ENCODE data around the gene GOLGA8R.
"Not testable (repeated sequence)": the region's sequence is repeated elsewhere in the genome, so short reads cannot be mapped to it uniquely, and the experiment has no call there.

Gene GOLGA8R, protein sequence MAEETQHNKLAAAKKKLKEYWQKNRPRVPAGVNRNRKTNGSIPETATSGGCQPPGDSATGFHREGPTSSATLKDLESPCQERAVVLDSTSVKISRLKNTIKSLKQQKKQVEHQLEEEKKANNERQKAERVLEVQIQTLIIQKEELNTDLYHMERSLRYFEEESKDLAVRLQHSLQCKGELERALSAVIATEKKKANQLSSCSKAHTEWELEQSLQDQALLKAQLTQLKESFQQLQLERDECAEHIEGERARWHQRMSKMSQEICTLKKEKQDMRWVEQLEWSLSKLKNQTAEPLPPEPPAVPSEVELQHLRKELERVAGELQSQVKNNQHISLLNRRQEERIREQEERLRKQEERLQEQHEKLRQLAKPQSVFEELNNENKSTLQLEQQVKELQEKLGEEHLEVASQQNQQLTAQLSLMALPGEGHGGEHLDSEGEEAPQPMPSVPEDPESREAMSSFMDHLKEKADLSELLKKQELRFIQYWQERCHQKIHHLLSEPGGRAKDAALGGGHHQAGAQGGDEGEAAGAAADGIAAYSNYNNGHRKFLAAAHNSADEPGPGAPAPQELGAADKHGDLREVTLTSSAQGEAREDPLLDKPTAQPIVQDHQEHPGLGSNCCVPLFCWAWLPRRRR

GRCh38 chr15:30414160-30414559 lies at the start of gene GOLGA8R:
Gene GOLGA8R, minus strand, starts transcription at chr15:30414260. Its CDS starts 98 bp downstream, at chr15:30414162.
- not testable (repeated sequence) for DNase-seq (ENCODE audit: low spot score); FAIRE-seq

DNA sequence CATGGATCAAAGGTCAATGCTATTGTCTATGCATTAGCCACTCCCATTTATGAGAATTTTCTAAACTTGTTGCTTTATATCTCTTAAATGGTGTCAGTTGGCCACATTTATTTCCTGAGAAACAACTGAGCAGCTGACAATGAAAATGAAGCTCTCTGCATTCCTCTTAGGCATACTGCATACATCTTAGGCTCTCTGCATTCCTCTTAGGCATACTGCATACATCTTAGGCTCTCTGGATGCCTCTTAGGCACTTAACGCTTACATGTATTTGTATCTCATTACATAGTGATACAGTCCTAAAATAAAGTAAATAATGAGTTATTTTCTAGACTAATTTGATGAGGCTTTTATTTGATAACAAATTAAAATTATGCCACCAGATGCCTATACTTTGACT lies 49.8 kb upstream of the GOLGA8R start:
- not testable (repeated sequence) for FAIRE-seq; DNase-seq (ENCODE audit: low spot score)

- not testable (repeated sequence) for FAIRE-seq
Measured at GRCh38 chr15:30462176-30462575, 48.1 kb upstream of the GOLGA8R start.

DNA sequence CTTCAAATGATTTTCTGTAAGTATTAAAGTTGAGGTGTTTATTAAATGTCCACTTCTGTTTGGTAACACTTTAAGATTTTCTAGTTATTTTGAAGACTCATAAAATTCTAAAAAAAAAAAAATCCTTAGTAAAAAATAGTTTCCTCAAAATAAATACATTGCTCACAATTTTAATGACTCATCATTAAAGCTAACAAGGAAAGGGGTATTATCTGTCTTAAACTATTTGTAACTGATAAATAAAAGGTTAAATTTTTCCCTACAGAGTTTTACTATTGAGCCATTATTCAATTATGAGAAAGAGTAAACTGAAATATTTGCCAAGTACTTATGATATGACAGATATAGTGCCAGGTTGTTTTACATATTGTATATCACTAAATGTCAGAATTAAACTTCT lies 38.6 kb upstream of the GOLGA8R start:
- FAIRE-seq; DNase-seq (ENCODE audit: low spot score): not testable (repeated sequence)

More at GRCh38 chr15:30462176-30462575, 48.1 kb upstream of the GOLGA8R start:
- not testable (repeated sequence) for DNase-seq (ENCODE audit: low spot score)

- not testable (repeated sequence) for DNase-seq (ENCODE audit: low spot score); FAIRE-seq
Measured at GRCh38 chr15:30438348-30438747, 24.3 kb upstream of the GOLGA8R start.

DNA sequence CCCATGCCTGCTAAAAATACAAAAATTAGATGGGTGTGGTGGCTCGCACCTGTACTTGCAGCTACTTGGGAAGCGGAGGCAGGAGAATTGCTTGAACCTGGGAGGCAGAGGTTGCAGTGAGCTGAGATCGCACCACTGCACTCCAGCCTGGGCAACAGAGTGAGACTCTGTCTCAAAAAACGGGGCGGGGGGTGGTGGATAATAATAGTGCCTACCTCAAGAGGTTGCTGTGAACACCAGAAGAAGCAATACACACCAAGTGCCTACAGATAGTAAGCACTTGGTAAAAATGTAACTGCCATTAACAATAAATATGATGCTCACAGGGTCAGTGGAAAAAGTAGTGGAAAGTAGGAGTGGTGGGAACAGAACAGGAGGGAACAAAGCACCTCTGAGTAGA lies 21.8 kb upstream of the GOLGA8R start:
- not testable (repeated sequence) for FAIRE-seq; DNase-seq (ENCODE audit: low spot score)

- not testable (repeated sequence) for DNase-seq (ENCODE audit: low spot score); FAIRE-seq
Measured at GRCh38 chr15:30420723-30421122, 6.7 kb upstream of the GOLGA8R start.

- not testable (repeated sequence) for DNase-seq (ENCODE audit: low spot score); FAIRE-seq
Measured at GRCh38 chr15:30407636-30408035, 6.4 kb downstream of the GOLGA8R start.

DNA sequence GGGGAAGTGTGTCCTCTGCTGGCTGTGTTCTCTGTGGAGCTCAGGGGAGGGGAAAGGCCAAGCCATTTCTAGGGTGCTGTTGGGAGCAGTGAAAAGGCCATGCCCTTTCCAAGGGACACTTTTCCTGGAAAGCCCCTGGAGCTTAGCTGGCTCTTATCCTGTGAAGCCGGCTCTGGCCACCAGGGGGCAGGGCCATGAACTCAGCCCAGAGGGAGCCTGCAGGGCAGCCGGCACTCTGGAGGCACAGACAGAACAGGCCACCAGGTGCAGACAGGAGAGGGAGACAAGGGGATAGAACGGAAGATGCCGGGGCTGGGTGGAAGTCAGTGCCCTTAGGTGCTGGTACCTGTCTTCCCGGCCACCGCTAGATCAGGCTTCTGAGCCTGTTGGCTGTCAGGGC lies 15.1 kb downstream of the GOLGA8R start:
- FAIRE-seq; DNase-seq (ENCODE audit: low spot score): not testable (repeated sequence)

GRCh38 chr15:30393664-30393991 lies 20.4 kb downstream of the GOLGA8R start:
- not testable (repeated sequence) for DNase-seq (ENCODE audit: low spot score); FAIRE-seq

DNA sequence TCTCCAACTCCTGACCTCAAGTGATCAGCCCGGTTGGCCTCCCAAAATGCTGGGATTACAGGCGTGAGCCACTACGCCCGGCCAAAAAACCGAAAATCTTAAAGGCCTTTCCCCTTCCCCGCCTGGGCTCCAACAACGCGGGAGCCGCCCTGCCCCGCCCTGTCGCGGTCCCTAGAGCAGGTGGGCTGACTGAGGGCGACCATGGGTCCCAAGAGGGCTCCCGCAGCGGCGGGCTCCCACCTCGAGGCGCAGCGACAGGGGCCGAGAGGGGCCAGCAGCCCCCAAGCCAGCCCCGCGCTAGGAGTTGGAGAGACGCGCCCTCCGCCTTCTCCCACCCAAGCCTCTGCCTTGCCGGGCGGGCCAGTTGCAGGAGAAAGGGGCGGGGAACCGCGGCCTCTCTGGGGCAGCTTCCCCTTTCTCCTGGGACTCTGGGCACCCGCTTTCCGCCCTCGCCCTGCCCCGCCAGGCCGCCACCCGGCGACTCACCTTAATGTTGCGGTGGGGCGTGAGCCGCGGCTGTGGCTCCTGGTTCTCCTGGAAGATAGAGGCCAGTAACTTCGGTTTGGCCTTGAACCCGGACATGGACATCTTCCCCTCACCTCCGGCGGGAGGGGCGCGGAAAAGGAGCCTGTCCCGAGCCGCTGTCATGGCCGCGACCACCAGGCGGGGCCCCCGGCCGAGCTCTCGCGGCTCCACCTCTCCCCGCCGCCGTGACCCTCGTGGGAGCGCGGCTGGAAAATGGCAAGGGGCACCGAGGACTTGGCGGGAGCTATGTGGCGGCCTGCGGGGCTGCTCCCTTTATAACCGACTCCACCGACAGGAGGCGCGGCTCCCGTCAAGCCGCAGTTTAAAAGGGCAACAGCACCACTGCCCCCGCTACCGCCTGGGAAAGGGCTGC lies 21.0 kb downstream of the GOLGA8R start, which contains the start of gene CHRFAM7A:
TSS of gene CHRFAM7A (minus strand) at position 775 of the 898 bp plus-strand sequence. CDS start 10,189 bp downstream, outside the sequence.
- FAIRE-seq; DNase-seq (ENCODE audit: low spot score): not testable (repeated sequence)

DNA sequence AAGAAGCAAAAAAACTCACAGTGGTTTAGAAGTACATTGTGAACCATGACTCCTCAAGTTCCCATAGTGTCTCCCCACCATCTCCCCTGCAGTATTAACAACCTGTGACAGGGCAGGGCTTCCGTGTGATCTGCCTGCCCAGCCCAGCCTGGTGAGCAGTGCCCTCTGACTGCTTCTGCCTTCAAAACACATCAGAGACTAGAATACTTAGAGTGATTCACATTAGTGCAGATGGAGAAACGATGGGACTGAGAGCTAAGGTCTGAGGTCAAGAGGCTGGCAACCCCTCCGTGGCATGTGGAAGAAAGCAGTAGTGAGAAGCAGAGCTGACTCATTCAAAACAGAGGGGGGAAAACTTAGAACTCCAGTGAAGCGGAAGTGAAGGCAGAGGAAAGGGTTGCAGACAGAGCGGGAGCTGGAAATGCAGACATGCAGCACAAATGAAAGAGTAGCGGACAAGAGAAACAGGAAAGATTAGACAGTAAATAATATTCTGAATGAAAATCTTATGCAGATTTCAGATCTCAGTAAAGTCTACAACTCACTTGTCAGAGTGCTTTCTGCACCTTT lies 27.7 kb downstream of the GOLGA8R start:
- not testable (repeated sequence) for FAIRE-seq; DNase-seq (ENCODE audit: low spot score)

- not testable (repeated sequence) for DNase-seq (ENCODE audit: low spot score); FAIRE-seq
Measured at GRCh38 chr15:30377082-30377413, 37.0 kb downstream of the GOLGA8R start.

DNA sequence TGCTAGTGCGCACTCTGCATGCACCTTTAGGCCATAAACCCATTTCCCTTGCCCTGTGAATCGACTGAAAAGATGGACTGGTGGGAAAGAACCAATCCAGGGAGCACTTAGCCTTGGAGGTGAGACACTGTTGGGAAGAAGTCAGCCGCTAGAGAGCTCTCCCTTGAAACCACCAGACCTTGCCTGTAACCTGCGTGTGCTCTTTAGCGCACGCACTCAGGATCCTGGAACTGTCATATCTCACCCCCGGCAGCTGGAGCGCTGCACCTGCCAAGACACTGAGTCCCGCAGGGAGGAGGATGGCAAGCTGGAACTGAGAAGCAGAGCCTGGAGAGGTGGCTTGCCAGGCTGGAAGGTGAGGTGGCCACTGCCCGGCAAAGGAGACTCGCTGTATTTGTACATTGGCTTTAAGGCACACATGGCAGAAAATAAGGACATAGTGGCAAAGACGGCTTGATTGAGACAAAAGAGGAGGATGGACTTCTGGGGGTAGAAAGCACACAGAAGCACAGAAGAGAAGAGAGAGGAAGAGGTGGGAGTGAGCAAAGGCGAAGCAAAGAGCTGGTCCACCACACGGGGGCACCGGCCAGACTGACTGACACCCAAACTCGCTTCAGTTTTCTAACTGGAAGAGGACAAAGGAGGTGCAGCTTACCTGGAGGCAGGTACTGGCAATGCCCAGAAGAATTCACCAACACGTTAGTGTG lies 37.5 kb downstream of the GOLGA8R start:
- not testable (repeated sequence) for DNase-seq (ENCODE audit: low spot score); FAIRE-seq

DNA sequence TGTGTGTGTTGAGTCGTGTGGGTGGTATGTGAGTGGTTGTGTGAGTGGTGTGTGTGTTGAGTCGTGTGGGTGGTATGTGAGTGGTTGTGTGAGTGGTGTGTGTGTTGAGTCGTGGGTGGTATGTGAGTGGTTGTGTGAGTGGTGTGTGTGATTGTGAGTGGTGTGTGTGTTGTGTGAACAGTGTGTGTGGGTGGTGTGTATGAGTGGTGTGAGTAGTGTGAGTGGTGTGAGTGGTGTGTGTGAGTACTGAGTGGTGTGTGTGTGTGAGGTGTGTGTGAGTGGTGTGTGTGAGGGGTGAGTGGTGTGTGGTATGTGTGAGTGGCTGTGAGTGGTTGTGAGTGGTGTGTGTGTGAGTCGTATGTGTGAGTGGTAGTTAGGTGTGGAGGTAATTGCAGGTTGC lies 38.2 kb downstream of the GOLGA8R start:
- peak; percentile 42 for FAIRE-seq
- DNase-seq (ENCODE audit: low spot score): not testable (repeated sequence)

DNA sequence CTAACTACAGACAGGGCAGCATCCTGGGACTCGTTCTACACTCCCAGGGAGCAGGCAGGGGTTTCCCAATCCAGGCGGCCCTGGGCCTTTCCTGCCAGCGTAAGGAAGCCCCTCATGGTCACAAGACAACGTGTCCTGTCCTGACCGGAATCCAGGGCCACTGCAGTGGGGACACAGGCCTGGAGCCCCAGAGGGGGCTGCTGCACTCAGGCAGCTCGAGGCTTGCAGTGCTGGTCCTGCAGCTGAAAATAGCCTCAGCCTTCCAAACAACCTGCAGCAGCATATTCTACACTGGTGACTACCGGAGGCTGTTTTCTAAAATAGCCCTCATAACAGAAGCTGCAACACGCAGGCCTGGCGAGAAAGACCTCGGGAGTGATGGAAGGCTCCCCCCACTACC lies 39.2 kb downstream of the GOLGA8R start:
- not testable (repeated sequence) for FAIRE-seq; DNase-seq (ENCODE audit: low spot score)

DNA sequence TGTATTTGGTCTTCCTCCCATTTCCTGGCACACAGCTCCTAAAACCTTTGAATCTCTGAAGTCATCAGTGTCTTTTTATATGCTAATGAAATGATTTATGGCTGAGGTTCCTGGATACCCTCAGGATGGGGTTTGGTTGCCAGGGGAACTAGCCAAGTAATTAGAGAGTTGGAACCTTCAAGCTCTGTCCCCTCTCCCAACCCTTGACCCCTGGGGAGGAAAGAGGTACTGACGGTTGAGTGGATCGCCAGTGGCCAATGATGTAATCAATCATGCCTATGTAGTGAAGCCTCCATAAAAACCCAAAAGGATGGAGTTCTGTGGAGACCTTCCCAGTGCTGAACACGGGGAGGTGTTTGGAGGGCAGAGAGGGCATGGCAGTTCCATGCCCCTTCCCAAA lies 45.8 kb downstream of the GOLGA8R start:
- FAIRE-seq; DNase-seq (ENCODE audit: low spot score): not testable (repeated sequence)

DNA sequence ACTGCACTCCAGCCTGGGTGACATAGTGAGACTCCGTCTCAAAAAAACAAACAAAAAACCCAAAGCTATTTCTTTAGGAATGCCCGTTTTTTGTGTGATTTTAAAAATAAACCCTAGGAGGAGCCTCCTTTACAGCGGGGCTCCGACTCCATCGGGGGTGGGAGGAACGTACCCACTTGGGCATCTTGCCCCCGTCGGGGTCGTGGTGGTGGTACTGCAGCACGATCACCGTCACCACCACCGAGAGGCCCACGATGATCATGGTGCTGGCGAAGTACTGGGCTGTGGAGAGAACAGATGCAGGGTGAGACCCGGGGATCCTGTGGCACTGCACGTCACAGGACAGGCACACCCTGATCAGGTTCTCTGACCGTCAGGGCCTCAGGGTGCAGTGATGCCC lies 46.8 kb downstream of the GOLGA8R start:
- FAIRE-seq; DNase-seq (ENCODE audit: low spot score): not testable (repeated sequence)

GRCh38 chr15:30361404-30361803 lies 52.7 kb downstream of the GOLGA8R start:
- FAIRE-seq; DNase-seq (ENCODE audit: low spot score): not testable (repeated sequence)

DNA sequence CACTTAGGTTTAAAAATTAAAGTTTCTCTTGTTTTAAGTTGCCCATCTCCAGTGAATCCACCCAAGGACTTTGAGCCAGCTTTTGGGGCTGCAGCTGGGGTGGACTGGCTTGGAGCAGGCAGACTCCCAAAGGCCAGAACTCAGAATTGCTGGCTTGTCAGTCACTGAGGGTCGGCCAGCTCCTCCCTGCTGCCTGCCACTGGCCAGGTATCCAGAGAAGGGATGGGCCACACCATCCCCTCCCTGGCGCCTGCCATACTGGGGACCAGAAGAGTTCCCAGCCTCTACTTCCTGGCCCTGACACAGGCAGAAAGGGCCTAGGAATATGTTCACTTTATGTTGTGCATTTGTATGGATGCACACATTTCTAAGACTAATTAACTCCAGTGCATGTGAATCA lies 53.1 kb downstream of the GOLGA8R start:
- DNase-seq (ENCODE audit: low spot score); FAIRE-seq: not testable (repeated sequence)

Data from urothelium cell line (cell line).